ENCODE measurements around the gene PRKCE.
A peak's percentile ranks its signal among the peaks of the same experiment; 100 is the strongest.

PRKCE gene

GRCh38 chr2:45919711-45920111 is 268.2 kb downstream of the PRKCE start:
- no peak for DNase-seq

- DNase-seq, result no peak
These were observed 270.4 kb downstream of the PRKCE start for GRCh38 chr2:45921921-45922320.

- no peak for DNase-seq
These were observed 271.1 kb downstream of the PRKCE start for GRCh38 chr2:45922577-45922988.

- DNase-seq, result no peak
These were observed 272.2 kb downstream of the PRKCE start for GRCh38 chr2:45923701-45924100.

GRCh38 chr2:45925026-45925425 is 273.6 kb downstream of the PRKCE start:
- DNase-seq, result no peak

GRCh38 chr2:45925636-45926366 is 274.3 kb downstream of the PRKCE start:
- DNase-seq, result no peak

- no peak for DNase-seq
These were observed 277.5 kb downstream of the PRKCE start for GRCh38 chr2:45928946-45929345.

GRCh38 chr2:45929674-45930395 is 278.4 kb downstream of the PRKCE start:
- no peak for DNase-seq

GRCh38 chr2:45930396-45930792 is 278.9 kb downstream of the PRKCE start:
- DNase-seq, result no peak

- DNase-seq, result no peak
These were observed 281.0 kb downstream of the PRKCE start for GRCh38 chr2:45932278-45932975.

- peak; percentile 36 for DNase-seq
These were observed 284.5 kb downstream of the PRKCE start for GRCh38 chr2:45935791-45936622.

- no peak for DNase-seq
These were observed 285.1 kb downstream of the PRKCE start for GRCh38 chr2:45936623-45936979.

GRCh38 chr2:45937990-45938389 is 286.5 kb downstream of the PRKCE start:
- DNase-seq, result no peak

- no peak for DNase-seq
These were observed 287.4 kb downstream of the PRKCE start for GRCh38 chr2:45938649-45939511.

GRCh38 chr2:45941531-45942236 is 290.2 kb downstream of the PRKCE start:
- no peak for DNase-seq

- no peak for DNase-seq
These were observed 290.8 kb downstream of the PRKCE start for GRCh38 chr2:45942237-45942738.

- no peak for DNase-seq
These were observed 292.0 kb downstream of the PRKCE start for GRCh38 chr2:45943219-45944044.

GRCh38 chr2:45944074-45944473 is 292.6 kb downstream of the PRKCE start:
- DNase-seq, result no peak

- DNase-seq, result no peak
These were observed 293.8 kb downstream of the PRKCE start for GRCh38 chr2:45945302-45945717.

GRCh38 chr2:45946023-45946422 is 294.5 kb downstream of the PRKCE start:
- DNase-seq, result no peak

Measured in activated T-cell treated with anti-CD3 and anti-CD28 coated beads, Interleukin-2, amount 50 U/mL, for 1 hour (primary cell).